GM21526 (cell line): ENCODE measurements around the gene ULK4.

ENCODE experiments used
- ATAC-seq: cut with Tn5 transposase; IDR thresholded peaks from one replicate; pipeline ENCODE4 v1.9.1; 2021; ENCODE audit warnings: moderate library complexity; ENCODE audit not compliant: unreplicated experiment, low FRiP score

ULK4 gene

DNA sequence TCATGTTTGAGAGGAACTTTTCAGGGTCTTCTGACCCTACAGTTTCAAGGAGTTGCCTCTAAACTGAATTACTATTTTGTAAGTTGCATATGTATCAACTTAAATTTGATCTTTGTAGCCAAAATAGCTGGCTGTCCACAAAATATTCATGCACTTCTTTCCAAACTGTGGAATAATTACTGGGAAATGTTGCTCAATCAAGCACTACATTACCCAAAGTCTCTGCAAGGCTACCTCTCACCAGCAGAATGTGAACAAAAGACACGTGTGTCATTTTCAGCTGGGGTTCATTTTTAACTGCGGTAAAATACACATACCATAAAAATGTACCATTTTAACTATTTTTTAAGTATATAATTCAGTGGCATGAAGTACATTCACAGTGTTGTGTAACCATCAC, 442.2 kb downstream of the ULK4 start:
- no peak for ATAC-seq

DNA sequence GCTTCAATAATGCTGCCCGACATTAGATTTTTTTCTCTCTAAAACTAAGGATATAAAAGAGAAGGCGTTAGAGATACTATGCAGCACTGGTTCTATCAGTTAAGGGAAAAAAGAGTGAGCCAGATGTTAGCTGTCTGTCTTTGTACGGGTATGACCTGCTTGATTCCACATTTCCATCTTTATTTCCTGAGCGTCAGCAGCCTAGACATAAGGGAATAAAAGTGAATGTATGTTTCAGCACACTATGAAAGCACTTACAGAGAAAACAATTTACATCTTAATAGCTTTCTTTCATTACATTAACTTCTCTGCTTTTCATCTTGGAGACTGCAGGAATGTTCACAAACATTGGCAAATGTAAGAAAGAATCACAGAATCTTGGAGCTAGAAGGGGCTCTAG, 443.3 kb downstream of the ULK4 start:
- no peak for ATAC-seq

DNA sequence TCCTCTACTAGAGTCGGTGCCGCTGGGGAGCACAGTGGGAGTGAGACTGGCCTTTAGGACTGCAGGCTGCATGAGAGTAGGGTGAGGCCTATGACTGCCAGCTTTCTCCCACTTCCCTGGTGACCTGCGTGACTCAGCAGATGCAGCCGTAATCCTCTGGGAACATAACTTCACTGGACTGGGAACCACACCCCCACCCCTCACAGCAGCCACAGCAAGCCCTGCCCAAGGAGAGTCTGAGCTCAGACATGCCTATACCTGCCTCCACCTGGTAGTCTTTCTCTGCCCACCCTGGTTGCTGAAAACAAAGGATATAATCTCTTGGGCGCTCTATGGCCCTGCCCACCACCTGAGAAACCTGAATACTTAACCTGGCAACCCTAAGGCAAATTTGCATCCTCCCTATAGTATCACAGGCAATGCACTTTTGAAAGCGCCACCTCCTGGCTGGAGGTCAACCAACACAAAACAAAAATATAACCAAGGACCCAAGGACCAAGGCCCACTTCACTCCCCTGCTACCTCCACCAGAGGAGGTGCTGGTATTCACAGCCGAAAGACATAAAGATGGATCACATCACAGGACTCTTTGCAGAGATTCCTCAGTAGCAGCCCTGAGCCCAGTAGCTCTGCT, 453.7 kb downstream of the ULK4 start:
- ATAC-seq, result no peak

DNA sequence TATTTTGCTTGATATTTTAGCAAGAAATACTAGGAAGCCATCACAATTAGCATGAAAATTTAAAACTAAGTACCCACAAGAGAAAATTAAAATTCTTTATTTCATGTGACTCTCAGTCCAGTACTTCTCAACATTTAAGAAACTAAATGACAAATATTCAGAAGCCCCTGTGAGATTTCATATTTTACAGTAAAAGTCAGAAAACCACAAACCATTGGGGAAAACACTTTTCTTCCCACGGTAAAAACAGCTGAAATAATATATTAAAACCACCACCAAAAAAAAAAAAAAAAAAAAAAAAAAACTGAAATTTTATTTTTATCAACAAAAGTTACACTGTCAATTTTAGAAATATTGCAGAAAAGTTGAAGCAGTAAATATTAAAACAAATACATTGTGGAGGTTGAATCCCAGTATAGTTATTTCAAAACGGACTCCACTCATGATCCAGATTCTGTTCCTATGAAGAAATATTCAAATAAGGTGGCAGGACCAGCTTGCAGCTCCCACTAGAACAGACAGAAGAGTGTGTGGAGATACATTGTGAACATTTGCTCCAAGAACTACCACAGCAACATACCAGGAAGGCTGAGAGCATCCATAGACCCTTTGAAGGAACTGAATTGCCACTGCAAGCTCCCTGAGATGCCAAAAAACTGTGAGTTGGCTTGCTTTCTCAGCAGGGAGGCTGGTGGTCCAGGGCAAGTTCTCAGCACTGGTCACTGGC, 454.4 kb downstream of the ULK4 start:
- ATAC-seq, result no peak

DNA sequence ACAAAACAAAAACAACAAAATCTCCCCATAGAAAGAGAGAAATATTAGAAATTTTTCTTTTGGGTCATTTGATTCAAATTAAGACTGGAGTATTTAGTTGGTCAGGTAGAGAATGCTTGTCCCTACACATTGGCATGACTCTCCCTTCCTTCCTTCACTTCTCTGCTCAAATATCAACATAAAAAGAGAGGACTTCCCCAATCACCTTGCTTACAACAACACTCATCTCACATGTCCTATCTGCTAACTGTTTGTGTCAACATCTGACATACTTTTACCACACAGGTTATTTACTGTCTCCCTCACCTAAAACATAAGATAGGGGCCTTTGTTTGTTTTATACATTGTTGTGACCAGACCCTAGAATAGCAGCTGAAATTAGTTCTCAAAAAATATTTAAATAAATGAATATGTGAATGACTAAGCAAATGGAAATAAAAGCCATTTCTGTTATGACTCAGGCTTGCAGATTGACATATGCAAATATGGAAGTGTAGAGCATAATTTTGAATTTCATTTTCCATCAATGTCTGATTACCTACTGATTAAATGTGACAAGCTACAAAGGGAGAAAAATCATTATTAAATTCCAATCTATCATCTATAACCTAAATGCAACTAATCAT, 457.8 kb downstream of the ULK4 start:
- ATAC-seq, result no peak

DNA sequence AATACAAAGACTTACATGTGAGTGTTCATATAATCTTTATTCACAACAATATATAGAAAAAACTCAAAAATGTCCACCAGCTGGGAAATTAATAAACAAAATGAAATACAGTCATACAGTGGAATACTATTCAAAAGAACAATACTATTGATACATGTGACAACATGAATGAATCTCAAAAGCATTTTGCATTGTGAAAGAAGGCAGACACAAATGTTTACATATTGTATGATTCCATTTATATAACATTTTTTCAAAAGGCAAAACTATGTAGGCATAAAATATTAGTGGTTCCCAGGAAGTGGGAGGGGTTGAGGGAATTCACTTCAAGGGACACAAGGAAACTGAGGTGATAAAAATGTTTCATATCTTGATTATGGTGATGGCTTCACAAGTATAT, 459.4 kb downstream of the ULK4 start:
- no peak for ATAC-seq

DNA sequence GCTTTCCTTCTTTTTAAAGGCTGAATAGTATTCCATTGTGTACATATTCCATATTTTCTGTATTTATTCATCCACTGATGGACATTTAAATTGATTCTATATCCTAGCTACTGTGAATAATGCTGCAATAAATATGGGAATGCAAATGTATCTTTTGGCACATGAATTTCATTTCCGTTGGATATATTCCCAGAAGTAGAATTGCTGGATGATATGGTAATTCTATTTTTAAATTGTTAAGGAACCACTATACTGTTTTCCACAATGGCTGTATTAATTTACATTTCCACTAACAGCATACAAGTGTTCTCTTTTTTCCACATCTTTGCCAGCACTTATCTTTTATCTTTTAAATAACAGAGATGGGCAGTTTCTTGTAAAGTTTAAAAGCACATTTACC, 459.9 kb downstream of the ULK4 start:
- ATAC-seq, result no peak

DNA sequence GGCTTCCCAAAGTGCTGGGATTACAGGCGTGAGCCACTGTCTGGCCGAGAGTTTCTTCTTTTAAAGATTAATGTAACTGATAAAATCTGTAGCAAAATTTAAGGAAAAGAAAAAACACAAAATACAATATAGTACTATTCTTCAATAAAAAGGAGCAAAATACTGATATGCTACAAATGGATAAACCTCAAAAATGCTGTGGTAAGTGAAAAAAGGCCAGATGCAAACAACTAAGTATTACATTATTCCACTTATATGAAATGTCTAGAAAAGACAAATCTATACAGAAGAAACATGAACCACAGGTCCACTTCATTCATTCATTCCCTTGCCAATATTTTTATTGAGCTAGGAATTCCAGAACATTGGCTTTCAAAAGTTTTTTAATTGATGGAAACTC, 463.1 kb downstream of the ULK4 start:
- no peak for ATAC-seq

DNA sequence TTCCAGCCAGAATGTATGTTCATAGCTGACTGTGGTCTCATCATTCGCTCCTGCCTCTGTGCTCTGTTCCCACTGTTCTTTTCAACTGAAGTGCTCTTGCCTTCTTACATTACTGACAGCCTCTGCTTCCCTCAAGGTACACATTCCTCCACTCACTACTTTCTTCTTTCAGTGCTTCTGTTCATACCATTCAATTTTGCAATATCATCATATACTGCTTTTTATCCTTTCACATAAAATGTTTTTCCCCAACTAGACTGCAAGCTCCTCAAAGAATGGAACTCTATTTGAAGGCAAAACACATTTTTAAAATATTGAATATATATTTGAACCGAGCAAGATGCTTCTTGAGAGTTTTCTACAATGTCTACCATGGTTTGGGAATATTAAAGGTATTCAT, 471.5 kb downstream of the ULK4 start:
- no peak for ATAC-seq

DNA sequence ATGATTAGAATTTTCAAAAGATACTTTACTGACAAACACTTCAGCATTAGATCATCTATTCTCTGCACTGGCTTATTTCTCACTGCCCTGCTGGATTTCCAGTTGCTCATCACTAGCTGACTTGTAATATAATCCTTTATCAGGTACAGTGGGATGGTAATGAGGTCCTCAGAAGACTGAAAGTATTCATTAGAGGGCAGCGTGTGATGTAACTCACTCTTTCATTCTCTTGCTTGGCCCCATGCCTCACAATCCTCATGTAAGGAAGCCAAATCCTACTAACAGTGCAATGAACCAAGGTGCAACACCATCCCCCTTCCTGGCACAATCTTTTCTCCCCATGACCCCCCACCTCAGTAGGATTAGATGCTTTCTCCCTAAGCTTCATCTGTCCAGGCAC, 472.7 kb downstream of the ULK4 start:
- no peak for ATAC-seq

DNA sequence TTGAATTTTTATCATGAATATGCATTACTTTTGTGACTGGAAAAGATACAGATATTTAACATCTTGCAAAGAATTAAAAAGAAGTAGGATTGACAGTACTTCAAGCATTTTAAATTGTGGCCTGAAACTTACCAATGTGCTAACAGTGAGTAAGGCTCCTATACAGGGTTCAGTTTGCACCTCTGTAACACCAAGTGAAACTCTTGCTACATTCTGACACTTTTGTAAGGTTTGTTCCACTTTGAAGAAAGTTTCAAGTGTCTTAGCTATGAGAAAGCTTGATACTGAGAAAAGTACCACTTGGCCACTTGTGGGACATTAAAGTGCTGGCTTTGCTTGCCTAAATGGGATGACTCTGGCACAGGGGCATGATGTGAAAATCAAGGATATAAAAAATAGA, 473.4 kb downstream of the ULK4 start:
- no peak for ATAC-seq

DNA sequence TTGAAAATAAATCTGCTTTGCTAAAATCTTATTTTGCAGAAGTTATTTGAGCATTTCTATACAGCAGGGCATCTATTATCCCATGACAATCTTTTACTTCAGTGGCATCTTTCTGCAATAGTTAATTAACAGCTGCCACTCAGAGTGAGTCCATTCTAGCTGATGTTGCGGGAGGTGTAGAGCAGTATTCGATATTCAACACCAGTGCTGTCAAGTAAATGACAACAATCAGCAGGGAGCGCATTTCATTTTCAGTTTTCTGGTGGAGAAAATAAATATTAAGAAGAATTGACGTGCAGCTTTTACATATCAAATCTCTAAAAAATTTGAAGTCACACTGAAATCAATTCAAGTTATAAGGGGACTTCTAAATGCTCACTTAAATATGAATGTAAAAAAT, 476.4 kb downstream of the ULK4 start:
- ATAC-seq, result no peak

DNA sequence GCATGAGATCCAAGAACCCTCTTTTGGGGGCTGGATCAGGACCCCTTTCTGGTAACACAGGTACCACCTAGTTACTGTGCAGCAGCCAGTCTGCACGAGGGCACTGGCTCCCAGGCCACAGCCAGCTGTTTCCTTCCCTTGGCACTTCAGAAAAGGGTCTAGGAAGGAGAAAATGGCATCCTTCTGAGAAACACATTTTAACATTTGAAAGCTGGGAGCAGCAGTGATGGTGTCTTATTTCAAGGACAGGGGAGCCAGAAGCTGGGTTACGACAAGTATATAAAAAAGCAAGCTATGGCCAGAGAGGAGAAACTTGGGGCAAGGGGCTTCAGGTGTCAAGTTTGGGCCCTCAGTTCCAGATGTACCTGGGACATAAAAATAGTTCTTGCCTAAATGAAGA, 479.8 kb downstream of the ULK4 start:
- ATAC-seq, result no peak

DNA sequence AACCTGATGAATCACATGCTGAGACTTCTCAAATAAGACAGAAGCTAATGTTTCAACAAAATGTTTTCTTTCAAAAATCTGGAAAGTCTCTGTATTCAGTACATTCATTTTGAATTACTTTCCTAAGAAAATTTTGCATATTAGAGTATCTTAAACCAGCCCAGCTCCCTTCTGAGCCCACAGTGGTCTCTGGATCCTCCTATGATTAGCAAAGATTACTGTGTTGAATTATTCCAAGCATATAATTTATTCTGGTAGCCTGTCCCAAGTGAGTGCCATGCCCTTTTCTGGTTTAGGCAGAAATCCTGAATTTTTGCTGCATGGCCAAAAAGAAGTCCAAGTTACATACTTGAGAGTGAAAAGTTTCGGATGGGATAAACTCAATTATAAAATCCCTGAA, 483.6 kb downstream of the ULK4 start:
- ATAC-seq, result no peak

DNA sequence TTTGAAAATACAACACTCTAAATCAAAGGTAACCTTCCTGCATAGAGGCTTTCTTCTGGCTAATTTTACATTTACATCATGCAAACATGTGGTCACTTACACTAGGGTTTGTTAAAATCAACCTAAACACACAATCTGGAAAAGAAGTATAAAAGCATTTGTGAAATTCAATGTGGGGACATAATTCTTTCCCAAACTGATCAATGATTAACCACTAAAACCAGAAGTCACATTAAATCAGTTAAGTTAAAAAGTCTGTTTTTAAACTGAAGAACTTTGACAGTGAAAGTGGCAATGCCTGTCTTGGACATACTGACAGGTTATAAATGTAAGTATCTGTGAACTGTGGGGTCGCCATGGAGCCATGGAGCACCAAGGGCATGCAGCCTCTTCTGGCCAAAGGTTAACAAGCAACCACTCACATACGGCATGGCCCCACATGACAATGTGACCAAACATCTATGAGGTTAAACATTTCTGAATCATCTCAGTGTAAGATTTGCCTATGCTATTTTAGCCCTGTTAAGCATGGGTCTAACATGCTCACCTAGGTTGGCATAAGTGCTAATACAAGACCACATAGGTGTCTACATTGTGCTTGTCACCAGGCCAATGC, 484.4 kb downstream of the ULK4 start:
- no peak for ATAC-seq

DNA sequence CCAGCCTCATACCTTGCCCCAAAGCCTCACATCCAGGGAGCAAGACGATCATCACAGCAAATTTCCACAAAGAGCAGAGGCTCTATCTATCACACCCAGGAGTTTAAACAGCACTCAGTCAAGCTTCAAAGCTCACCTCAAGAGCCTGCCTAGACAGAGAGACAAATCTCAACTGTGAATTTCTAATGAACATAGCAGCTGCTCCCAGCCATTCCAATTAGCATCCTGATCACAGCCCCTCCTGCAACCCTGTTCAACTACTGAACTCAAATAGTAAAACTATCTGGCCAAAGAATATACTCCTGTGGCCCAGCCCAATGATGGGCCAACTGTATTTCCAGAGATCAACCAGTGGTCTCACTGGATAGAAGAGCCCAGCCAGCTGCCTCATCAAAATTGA, 492.8 kb downstream of the ULK4 start:
- ATAC-seq, result no peak

DNA sequence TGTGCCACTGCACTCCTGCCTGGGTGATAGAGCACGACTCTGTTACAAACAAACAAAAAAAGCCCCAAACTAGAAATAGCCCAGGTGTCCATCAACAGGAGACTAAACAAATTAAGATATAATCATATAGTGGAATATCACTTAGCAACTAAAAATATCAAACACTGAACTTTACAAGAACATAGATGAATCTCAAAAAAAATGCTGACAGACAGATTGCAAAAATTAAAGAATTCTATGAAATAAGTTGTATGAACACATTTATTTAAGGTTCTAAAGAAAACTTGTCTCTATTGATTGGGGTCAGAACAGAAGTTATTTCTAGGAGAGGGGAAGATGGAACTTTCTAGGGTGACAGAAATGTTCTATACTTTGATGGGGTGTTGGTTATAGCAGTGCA, 494.4 kb downstream of the ULK4 start:
- ATAC-seq, result no peak

DNA sequence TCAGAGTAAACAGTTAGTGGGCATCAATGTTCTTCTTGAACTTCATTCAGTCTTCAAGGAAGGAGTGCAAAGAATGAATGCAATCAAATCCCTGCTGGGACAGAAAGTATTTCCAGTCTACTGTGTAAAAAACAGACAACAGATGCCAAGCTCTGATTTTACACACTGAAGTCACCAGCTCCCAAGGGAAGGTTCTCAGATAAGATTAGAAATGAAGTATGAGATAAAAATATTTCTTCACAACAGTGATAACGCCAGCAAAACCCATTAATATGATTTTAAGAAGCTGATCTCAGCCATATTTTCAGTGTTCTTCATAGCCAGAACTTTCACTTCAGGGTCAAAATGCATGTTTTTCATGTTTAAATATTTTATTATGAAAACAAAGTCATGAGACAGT, 497.0 kb downstream of the ULK4 start:
- no peak for ATAC-seq

DNA sequence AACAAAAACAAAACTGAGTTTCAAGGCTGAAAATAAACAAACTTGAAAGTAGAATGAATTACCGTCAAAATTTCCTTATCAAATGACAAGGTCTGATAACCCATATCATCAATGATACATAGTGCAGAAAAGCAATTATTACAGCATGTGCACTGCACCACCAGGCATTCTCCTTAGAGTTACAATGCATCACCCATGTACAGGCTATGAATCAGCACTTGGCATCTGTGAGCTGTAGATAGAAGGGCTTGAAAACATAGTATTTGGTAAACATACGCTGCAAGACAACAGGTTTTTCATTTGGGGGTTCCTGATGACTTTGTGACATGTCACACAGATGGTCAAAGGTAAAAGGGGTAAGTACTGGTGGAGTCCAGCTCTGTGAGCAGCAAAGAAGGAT, 497.5 kb downstream of the ULK4 start:
- ATAC-seq, result no peak

DNA sequence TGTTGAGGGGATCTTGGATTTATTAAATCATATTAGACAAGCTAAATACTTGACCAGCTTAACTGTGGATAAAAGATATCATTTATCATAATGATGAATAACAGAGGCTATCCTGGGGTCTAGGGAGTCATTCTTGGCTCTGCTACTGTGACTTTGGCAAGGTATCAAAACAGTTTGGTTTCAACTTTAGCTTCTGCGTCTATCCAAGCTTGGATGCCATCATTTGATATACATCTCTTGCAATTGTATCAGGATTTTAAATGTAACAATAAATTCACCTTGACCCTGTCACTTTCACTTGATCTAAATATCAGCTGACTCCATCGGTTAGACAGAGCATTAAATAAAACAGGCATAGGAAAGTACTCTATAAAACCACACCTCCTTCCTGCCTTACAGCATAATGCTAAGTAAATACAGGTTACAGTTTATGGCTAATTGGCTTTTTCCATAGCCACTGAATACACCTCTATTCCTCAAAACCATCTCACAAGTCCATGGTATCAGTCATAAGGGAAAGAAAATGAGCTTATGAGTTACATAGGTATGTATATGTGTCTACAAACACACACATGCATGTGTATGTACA, 499.7 kb downstream of the ULK4 start:
- ATAC-seq, result no peak

DNA sequence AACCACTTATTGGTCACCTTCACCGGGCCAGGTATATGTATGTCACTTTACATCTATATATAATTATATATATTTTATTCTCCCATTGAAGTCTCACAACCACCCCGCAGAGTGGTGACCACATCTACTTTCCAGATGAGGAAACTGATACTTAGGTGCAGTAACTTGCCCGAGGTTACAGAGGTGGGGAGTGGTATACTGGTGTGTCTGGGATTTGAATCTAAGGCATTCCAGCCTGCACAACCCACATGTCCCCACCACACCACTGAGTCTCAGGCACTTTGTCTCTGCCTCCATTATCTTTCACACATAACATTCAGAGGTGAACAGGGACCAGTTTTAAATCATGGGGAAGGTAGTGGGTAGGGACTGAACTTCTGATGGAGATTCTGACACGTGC, 501.2 kb downstream of the ULK4 start:
- no peak for ATAC-seq
